GM19193 (cell line): Measurements from ENCODE around the gene PGA5.
"Not testable (repeated sequence)": the region's sequence is repeated elsewhere in the genome, so short reads cannot be mapped to it uniquely, and the experiment has no call there.

Experiments
- POLR2A ChIP-seq: IDR thresholded peaks from 4 replicates; pipeline ENCODE4 v1.6.1; 2011; ENCODE audit not compliant: insufficient read depth, insufficient read length; ENCODE audit errors: extremely low read depth

The PGA5 gene

GRCh38 chr11:61240875-61241274 is at the start of gene PGA5:
PGA5 (plus strand) TSS chr11:61241175; CDS start chr11:61241227, 52 bp downstream.
- not testable (repeated sequence) for TF ChIP-seq POLR2A

- TF ChIP-seq POLR2A: no peak
Observed at GRCh38 chr11:61193596-61193995, 47.4 kb upstream of the PGA5 start.

- TF ChIP-seq POLR2A: no peak
Observed at GRCh38 chr11:61194169-61194671, 46.8 kb upstream of the PGA5 start.

- TF ChIP-seq POLR2A: no peak
Observed at GRCh38 chr11:61194981-61195695, 45.8 kb upstream of the PGA5 start.

- TF ChIP-seq POLR2A: no peak
Observed at GRCh38 chr11:61195719-61196118, 45.3 kb upstream of the PGA5 start.

GRCh38 chr11:61198361-61198760 is 42.6 kb upstream of the PGA5 start:
- no peak for TF ChIP-seq POLR2A

- no peak for TF ChIP-seq POLR2A
Observed at GRCh38 chr11:61198948-61199523, 41.9 kb upstream of the PGA5 start.

- no peak for TF ChIP-seq POLR2A
Observed at GRCh38 chr11:61201476-61201875, 39.5 kb upstream of the PGA5 start.

GRCh38 chr11:61202950-61203746 is 37.8 kb upstream of the PGA5 start, which contains the start of gene PGA3:
PGA3 (plus strand) TSS chr11:61203515; CDS start chr11:61203565, 50 bp downstream.
- TF ChIP-seq POLR2A: not testable (repeated sequence)

- not testable (repeated sequence) for TF ChIP-seq POLR2A
Observed at GRCh38 chr11:61222047-61222446, 18.9 kb upstream of the PGA5 start, which contains the start of gene PGA4. PGA4 (plus strand) TSS chr11:61222347; CDS start chr11:61222401, 54 bp downstream.

- TF ChIP-seq POLR2A: no peak
Observed at GRCh38 chr11:61254403-61255025, 13.5 kb downstream of the PGA5 start.

- no peak for TF ChIP-seq POLR2A
Observed at GRCh38 chr11:61256710-61257482, 15.9 kb downstream of the PGA5 start.

GRCh38 chr11:61258546-61258945 is 17.6 kb downstream of the PGA5 start:
- TF ChIP-seq POLR2A: no peak

- TF ChIP-seq POLR2A: no peak
Observed at GRCh38 chr11:61259363-61259762, 18.4 kb downstream of the PGA5 start.
